ENCODE data around the gene EZH2. TPM values are rescaled to one million over a fixed set of nuclear protein-coding genes. Genes with fewer than 3 reads are reported as not detected.

Gene EZH2
- total RNA-seq, 1 experiment from 2014 or later: 35.4 TPM

- ATAC-seq (no peak), DNase-seq (ENCODE audit: low spot score) (no peak)
- POLR2A ChIA-PET: no interaction called here
- CTCF ChIA-PET: no interaction called here
- peaks cover 7% of the 10 kb centered on the region for H3K4me1 Mint-ChIP-seq
- H3K27me3 Mint-ChIP-seq (ENCODE audit: low read depth): no peaks in the 10 kb centered on the region
- peak overlapping the region; percentile 43 for H3K27ac Mint-ChIP-seq
- no peak overlapping the region for H3K4me3 Mint-ChIP-seq
- H3K36me3 Mint-ChIP-seq: peaks cover 52% of the 10 kb centered on the region
- no peaks in the 10 kb centered on the region for H3K9me3 Mint-ChIP-seq
- TF ChIP-seq ZNF281 (CRISPR knock-in tag; IDR thresholded peaks at IDR 0.05): no peak
- TF ChIP-seq NFATC4 (CRISPR knock-in tag; IDR thresholded peaks at IDR 0.05): no peak
- no peak for TF ChIP-seq ATF3 (CRISPR knock-in tag; conservative IDR thresholded peaks at IDR 0.05)
- TF ChIP-seq PRDM15 (CRISPR knock-in tag; IDR thresholded peaks at IDR 0.05): no peak
- TF ChIP-seq PRRX2 (CRISPR knock-in tag; IDR thresholded peaks at IDR 0.05): no peak
- TF ChIP-seq ZNF532 (CRISPR knock-in tag; IDR thresholded peaks at IDR 0.05; ENCODE audit: borderline replicate concordance): no peak
- no peak for TF ChIP-seq SMAD4 (CRISPR knock-in tag; IDR thresholded peaks at IDR 0.05)
- no peak for TF ChIP-seq IRF1 (CRISPR knock-in tag; IDR thresholded peaks at IDR 0.05)
- TF ChIP-seq CTCF (IDR thresholded peaks at IDR 0.05): no peak
- TF ChIP-seq ZSCAN18 (CRISPR knock-in tag; IDR thresholded peaks at IDR 0.05): no peak
- no peak for TF ChIP-seq AR (CRISPR knock-in tag; IDR thresholded peaks at IDR 0.05)
- TF ChIP-seq USF2 (CRISPR knock-in tag; IDR thresholded peaks at IDR 0.05): no peak
- no peak for TF ChIP-seq SOX15 (CRISPR knock-in tag; IDR thresholded peaks at IDR 0.05)
- no peak for TF ChIP-seq HMGA2 (CRISPR knock-in tag; IDR thresholded peaks at IDR 0.05)
- TF ChIP-seq SP1 (CRISPR knock-in tag; conservative IDR thresholded peaks at IDR 0.05): no peak
Measured at GRCh38 chr7:148783801-148784527, 100.1 kb downstream of the EZH2 start.
